HepG2 (cell line): Measurements from ENCODE around the gene MIDN. TPM values are rescaled to one million over a fixed set of nuclear protein-coding genes. Genes with fewer than 3 reads are reported as not detected.
A peak's percentile ranks its signal among the peaks of the same experiment; 100 is the strongest.

Source experiments
- ARHGAP35 ChIP-seq: sonication (generic); formaldehyde crosslinking; IDR thresholded peaks from 2 replicates; pipeline ENCODE4 v1.9.0; 2022; ENCODE audit warnings: mild to moderate bottlenecking, inconsistent platforms, moderate library complexity, missing genetic modification reagents, borderline replicate concordance
- ASH2L ChIP-seq: fragments of 300-600, 200-600 bp; sonication (generic); IDR thresholded peaks from 2 replicates; pipeline ENCODE4 v1.7.0; 2017; ENCODE audit warnings: low read depth, mild to moderate bottlenecking, moderate library complexity, mixed read lengths, low read length; ENCODE audit not compliant: insufficient read length
- FOXP4 ChIP-seq: sonication (generic); formaldehyde crosslinking; IDR thresholded peaks from 2 replicates; pipeline ENCODE4 v1.4.0; 2020; ENCODE audit warnings: missing genetic modification reagents
- GABPB1 ChIP-seq: IDR thresholded peaks from 2 replicates; pipeline ENCODE4 v1.6.1; 2016; ENCODE audit warnings: mild to moderate bottlenecking, missing genetic modification reagents, moderate library complexity, missing compliant biosample characterization
- GFI1 ChIP-seq: sonication (generic); formaldehyde crosslinking; IDR thresholded peaks from 2 replicates; pipeline ENCODE4 v1.5.0; 2020; ENCODE audit warnings: missing genetic modification reagents, mild to moderate bottlenecking, borderline replicate concordance
- HDAC1 ChIP-seq: sonication (generic); formaldehyde crosslinking; IDR thresholded peaks from 2 replicates; pipeline ENCODE4 v1.5.1; 2020; ENCODE audit warnings: mild to moderate bottlenecking, missing genetic modification reagents
- HNF4A ChIP-seq: sonication (generic); formaldehyde crosslinking; IDR thresholded peaks from 2 replicates; pipeline ENCODE4 v1.4.0; 2020; ENCODE audit warnings: missing genetic modification reagents
- JUNB ChIP-seq: sonication (generic); formaldehyde crosslinking; IDR thresholded peaks from 2 replicates; pipeline ENCODE4 v1.8.0; 2022; ENCODE audit warnings: missing genetic modification reagents, mild to moderate bottlenecking, borderline replicate concordance
- KLF11 ChIP-seq: IDR thresholded peaks from 2 replicates; pipeline ENCODE4 v1.6.1; 2016; ENCODE audit warnings: missing compliant biosample characterization
- MATR3 ChIP-seq: sonication (generic); formaldehyde crosslinking; IDR thresholded peaks from 2 replicates; pipeline ENCODE4 v1.4.0; 2020; ENCODE audit warnings: missing genetic modification reagents
- MED1 ChIP-seq: sonication (generic); formaldehyde crosslinking; IDR thresholded peaks from 2 replicates; pipeline ENCODE4 v1.4.0; 2020; ENCODE audit warnings: missing genetic modification reagents
- NCOR1 ChIP-seq: fragments of 200-600 bp; sonication (generic); IDR thresholded peaks from 2 replicates; pipeline ENCODE4 v1.7.0; 2017; ENCODE audit warnings: antibody characterized with exemption, low read length, borderline replicate concordance
- NFKBIZ ChIP-seq: IDR thresholded peaks from 2 replicates; pipeline ENCODE4 v1.6.1; 2018; ENCODE audit warnings: missing genetic modification reagents, missing compliant biosample characterization
- NR2F6 ChIP-seq, 2 experiments: IDR thresholded peaks; 2 replicates each; pipeline ENCODE4 v1.6.1; 2016; ENCODE audit warnings: antibody characterized with exemption in 1 of 2, mild to moderate bottlenecking in 1 of 2
- SNAI1 ChIP-seq: sonication (generic); formaldehyde crosslinking; IDR thresholded peaks from 2 replicates; pipeline ENCODE4 v1.5.0; 2020; ENCODE audit warnings: mild to moderate bottlenecking, missing genetic modification reagents, borderline replicate concordance
- ZBTB42 ChIP-seq: sonication (generic); formaldehyde crosslinking; IDR thresholded peaks from 2 replicates; pipeline ENCODE4 v1.5.0; 2020; ENCODE audit warnings: mild to moderate bottlenecking, missing genetic modification reagents
- ZFP1 ChIP-seq: IDR thresholded peaks from 2 replicates; pipeline ENCODE4 v1.6.1; 2016
- ZMYM3 ChIP-seq: sonication (generic); formaldehyde crosslinking; IDR thresholded peaks from 2 replicates; pipeline ENCODE4 v1.5.1; 2020; ENCODE audit warnings: mild to moderate bottlenecking, missing genetic modification reagents
- ZNF180 ChIP-seq: sonication (generic); formaldehyde crosslinking; IDR thresholded peaks from 2 replicates; pipeline ENCODE4 v1.4.0; 2020; ENCODE audit warnings: low read depth, missing genetic modification reagents, borderline replicate concordance
- ZNF331 ChIP-seq: sonication (generic); formaldehyde crosslinking; IDR thresholded peaks from 2 replicates; pipeline ENCODE4 v1.4.0; 2020; ENCODE audit warnings: missing genetic modification reagents
- ZNF431 ChIP-seq: sonication (generic); formaldehyde crosslinking; IDR thresholded peaks from 2 replicates; pipeline ENCODE4 v1.9.0; 2022; ENCODE audit warnings: missing genetic modification reagents, low read depth, mild to moderate bottlenecking, borderline replicate concordance
- ZNF543 ChIP-seq: sonication (generic); formaldehyde crosslinking; IDR thresholded peaks from 2 replicates; pipeline ENCODE4 v1.4.0; 2020; ENCODE audit warnings: mild to moderate bottlenecking, missing genetic modification reagents
- ZNF724P ChIP-seq: sonication (generic); formaldehyde crosslinking; IDR thresholded peaks from 2 replicates; pipeline ENCODE4 v1.8.0; 2022; ENCODE audit warnings: missing genetic modification reagents, borderline replicate concordance
- ZNF749 ChIP-seq: sonication (generic); formaldehyde crosslinking; IDR thresholded peaks from 2 replicates; pipeline ENCODE4 v1.8.0; 2022; ENCODE audit warnings: mild to moderate bottlenecking, missing genetic modification reagents, moderate library complexity, borderline replicate concordance
- ZSCAN12 ChIP-seq: sonication (generic); formaldehyde crosslinking; IDR thresholded peaks from 2 replicates; pipeline ENCODE4 v1.9.0; 2021; ENCODE audit warnings: mild to moderate bottlenecking, missing genetic modification reagents
- polyA plus RNA-seq, 8 experiments: library from polyadenylated mRNA; depleted of rRNA in 3 of 8; stranded (reverse) in 7 of 8; unstranded in 1 of 8; fragments of >200 nt; fragmentation: Illumina TruSeq in 4 of 8; extraction: Trizol in 4 of 8; gene quantifications; 2 replicates each; pipeline versions ENCODE4 v1.2.1 to v1.2.3, GENCODE V29; 2011 to 2016; ENCODE audit warnings: low read depth in 4 of 8, missing spikeins in 1 of 8, mixed read lengths in 1 of 8; ENCODE audit not compliant: insufficient read depth in 1 of 8
- total RNA-seq, 5 experiments: library from RNA; depleted of rRNA; stranded (reverse); fragments of >200 nt; fragmentation: Illumina TruSeq; extraction: Trizol; gene quantifications; 2 replicates each; pipeline ENCODE4 v1.2.3, GENCODE V29; 2016; ENCODE audit warnings: low read depth in 1 of 5
- TF ChIP-seq, protein P1 (sequence below): sonication (generic); formaldehyde crosslinking; IDR thresholded peaks from 2 replicates; pipeline ENCODE4 v1.4.0; 2020; ENCODE audit warnings: missing genetic modification reagents; ENCODE audit errors: not compliant biosample characterization
- TF ChIP-seq, protein P2 (sequence below): sonication (generic); formaldehyde crosslinking; IDR thresholded peaks from 2 replicates; pipeline ENCODE4 v1.8.1; 2023; ENCODE audit warnings: mild to moderate bottlenecking, missing genetic modification reagents

The MIDN gene
- total and polyA plus RNA-seq, 2 of the 13 experiments (the other 11 are each of a cell fraction or from before 2014, with no cell fraction given), result 8.4 to 18.0 TPM

GRCh38 chr19:1283207-1283916 lies 35.0 kb downstream of the MIDN start (continued):
- TF ChIP-seq ZNF431 (no peak), ZBTB42 (no peak), HDAC1 (peak; percentile 77), ZMYM3 (CRISPR knock-in tag) (peak; percentile 57), ZNF749 (no peak), MED1 (peak; percentile 79), GFI1 (peak; percentile 95), ASH2L (peak; percentile 29), ZNF543 (no peak), ZNF724P (CRISPR knock-in tag) (no peak), FOXP4 (CRISPR knock-in tag) (no peak), ZNF331 (CRISPR knock-in tag) (no peak), MATR3 (CRISPR knock-in tag) (no peak), ZNF180 (CRISPR knock-in tag) (no peak), ZFP1 (0 out of 2 replicates have a peak, but pooled peaks have one; percentile 6), NR2F6 (IDR thresholded peaks at IDR 0.05) (peak; percentile 95), NR2F6 (CRISPR knock-in tag; IDR thresholded peaks at IDR 0.05) (peak; percentile 97), ARHGAP35 (no peak), KLF11 (CRISPR knock-in tag) (no peak), NFKBIZ (CRISPR knock-in tag) (no peak), JUNB (CRISPR knock-in tag) (no peak), SNAI1 (CRISPR knock-in tag) (peak; percentile 92; the same call in 1 of the 2 replicates), HNF4A (CRISPR knock-in tag) (peak; percentile 86), NCOR1 (peak; percentile 80; the same call in 1 of the 2 replicates), ZSCAN12 (peak; percentile 30; the same call in 1 of the 2 replicates), GABPB1 (CRISPR knock-in tag) (peak; percentile 71; the same call in 1 of the 2 replicates)
- TF ChIP-seq, protein P1, sequence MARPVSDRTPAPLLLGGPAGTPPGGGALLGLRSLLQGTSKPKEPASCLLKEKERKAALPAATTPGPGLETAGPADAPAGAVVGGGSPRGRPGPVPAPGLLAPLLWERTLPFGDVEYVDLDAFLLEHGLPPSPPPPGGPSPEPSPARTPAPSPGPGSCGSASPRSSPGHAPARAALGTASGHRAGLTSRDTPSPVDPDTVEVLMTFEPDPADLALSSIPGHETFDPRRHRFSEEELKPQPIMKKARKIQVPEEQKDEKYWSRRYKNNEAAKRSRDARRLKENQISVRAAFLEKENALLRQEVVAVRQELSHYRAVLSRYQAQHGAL (CRISPR knock-in tag), result no peak
- TF ChIP-seq, protein P2, sequence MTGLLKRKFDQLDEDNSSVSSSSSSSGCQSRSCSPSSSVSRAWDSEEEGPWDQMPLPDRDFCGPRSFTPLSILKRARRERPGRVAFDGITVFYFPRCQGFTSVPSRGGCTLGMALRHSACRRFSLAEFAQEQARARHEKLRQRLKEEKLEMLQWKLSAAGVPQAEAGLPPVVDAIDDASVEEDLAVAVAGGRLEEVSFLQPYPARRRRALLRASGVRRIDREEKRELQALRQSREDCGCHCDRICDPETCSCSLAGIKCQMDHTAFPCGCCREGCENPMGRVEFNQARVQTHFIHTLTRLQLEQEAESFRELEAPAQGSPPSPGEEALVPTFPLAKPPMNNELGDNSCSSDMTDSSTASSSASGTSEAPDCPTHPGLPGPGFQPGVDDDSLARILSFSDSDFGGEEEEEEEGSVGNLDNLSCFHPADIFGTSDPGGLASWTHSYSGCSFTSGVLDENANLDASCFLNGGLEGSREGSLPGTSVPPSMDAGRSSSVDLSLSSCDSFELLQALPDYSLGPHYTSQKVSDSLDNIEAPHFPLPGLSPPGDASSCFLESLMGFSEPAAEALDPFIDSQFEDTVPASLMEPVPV (CRISPR knock-in tag), result no peak; the same call in 1 of the 2 replicates
